Fibroblast of lung (primary cell): ENCODE data around the gene MGAT5.

Source experiments
- CTCF ChIP-seq, 2 donors: IDR thresholded peaks in 1 of 2; conservative IDR thresholded peaks in 1 of 2; 1 replicate in 1 of 2; 2 replicates in 1 of 2; pipeline ENCODE4 v1.5.1; 2011 to 2012; ENCODE audit warnings: low read length in 2 of 2, control low read depth in 1 of 2, inconsistent platforms in 1 of 2, low read depth in 1 of 2, mild to moderate bottlenecking in 1 of 2
- EZH2 ChIP-seq: IDR thresholded peaks from 2 replicates; pipeline ENCODE4 v1.5.1; 2012; ENCODE audit warnings: low read length, control low read depth, mild to moderate bottlenecking; ENCODE audit errors: missing control alignments

- TF ChIP-seq CTCF (conservative IDR thresholded peaks at IDR 0.05 in 1 of 2, IDR thresholded peaks at IDR 0.05 in 1 of 2; ENCODE audit: low read depth in 1 of 2, low read length in 2 of 2) = no peak
- TF ChIP-seq EZH2 = no peak
These were observed 108.3 kb downstream of the MGAT5 start for GRCh38 chr2:134362152-134362668.
